Urinary bladder (tissue), 4 donors: ENCODE results near the gene BRSK2. TPM values are rescaled to one million over a fixed set of nuclear protein-coding genes. Genes with fewer than 3 reads are reported as not detected.

Experiments used
- DNase-seq: peaks from one replicate; pipeline ENCODE4 v3.0.0-alpha.2; 2015; ENCODE audit errors: extremely low spot score
- H3K27ac ChIP-seq: one replicate; pipeline ENCODE4 v1.5.1; 2013; ENCODE audit warnings: low read depth, mild to moderate bottlenecking, moderate library complexity
- H3K36me3 ChIP-seq: one replicate; pipeline ENCODE4 v1.6.1; 2013; ENCODE audit warnings: mild to moderate bottlenecking, moderate library complexity; ENCODE audit not compliant: insufficient read depth
- H3K4me1 ChIP-seq: one replicate; pipeline ENCODE4 v1.6.1; 2013; ENCODE audit warnings: mild to moderate bottlenecking, moderate library complexity; ENCODE audit not compliant: insufficient read depth
- H3K4me3 ChIP-seq: one replicate; pipeline ENCODE4 v1.5.1; 2013; ENCODE audit warnings: low read depth, low read length
- WGBS: extraction: QIAGEN DNeasy Blood & Tissue Kit; methylation state at CpG from one replicate; pipeline ENCODE4 v1.1.7; 2013; 5-methylcytosine and 5-hydroxymethylcytosine counted together
- polyA plus RNA-seq: library from polyadenylated mRNA; stranded (reverse); fragments of 200-250 nt; gene quantifications from one replicate; pipeline ENCODE4 v1.2.3, GENCODE V29; 2013
- total RNA-seq: library from RNA; depleted of rRNA; stranded (reverse); fragments of >200 nt; gene quantifications from one replicate; pipeline ENCODE4 v1.2.3, GENCODE V29; 2014
- donor health status: healthy with polysubstance abuse.
- donor health status: healthy.

The BRSK2 gene
- total and polyA plus RNA-seq, 2 donors = 2.6 to 3.0 TPM

DNA sequence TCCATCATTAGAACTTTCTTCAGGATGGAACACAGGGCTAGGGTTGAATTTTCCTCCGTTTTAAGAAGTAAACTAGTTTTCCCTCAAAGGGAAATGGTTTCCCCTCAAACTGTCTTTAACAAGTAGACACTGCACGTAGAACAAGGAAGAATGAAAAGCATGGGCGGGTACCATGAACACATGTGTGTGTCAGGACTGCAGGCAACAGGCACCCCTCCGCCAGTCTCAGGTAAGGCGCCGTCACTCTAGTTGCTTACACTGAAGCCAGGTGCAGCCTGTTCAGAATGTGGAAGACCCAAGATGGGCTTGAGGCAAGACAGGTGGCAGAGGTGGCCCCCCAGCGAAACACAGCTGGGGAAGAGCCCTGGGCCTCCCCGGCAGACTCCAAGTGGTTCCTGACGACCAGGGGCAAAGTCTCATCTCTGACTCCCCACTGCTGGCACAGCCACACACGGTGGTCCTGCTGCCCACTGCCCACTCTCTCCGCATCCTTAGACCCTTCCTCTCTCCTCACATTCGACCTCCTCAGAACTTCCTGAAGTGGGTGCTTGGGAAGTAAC, 122.3 kb downstream of the BRSK2 start:
- Histone ChIP-seq H3K36me3 (no peaks in the 10 kb centered on the region), H3K4me3 (no peak overlapping the region), H3K4me1 (no peaks in the 10 kb centered on the region), H3K27ac (no peak overlapping the region)
- DNase-seq = no peak
- WGBS = 88% methylated on average over 12 of the region's 12 CpGs

Other genes with a start within 250 kb of the BRSK2 start
- gene MUC5AC, start 232.0 kb upstream of the BRSK2 start, total RNA-seq = not detected
- gene MUC5AC, start 232.0 kb upstream of the BRSK2 start, polyA plus RNA-seq = not detected
- gene MUC5B, start 166.9 kb upstream of the BRSK2 start, total RNA-seq = not detected
- gene MUC5B, start 166.9 kb upstream of the BRSK2 start, polyA plus RNA-seq = not detected
- gene TOLLIP, start 80.3 kb upstream of the BRSK2 start, total RNA-seq = 13.6 TPM
- 53.4 TPM for gene TOLLIP, start 80.3 kb upstream of the BRSK2 start, polyA plus RNA-seq
- gene MOB2, start 96.8 kb downstream of the BRSK2 start, total RNA-seq = 27.5 TPM
- 120 TPM for gene MOB2, start 96.8 kb downstream of the BRSK2 start, polyA plus RNA-seq
- gene DUSP8, start 182.3 kb downstream of the BRSK2 start, total RNA-seq = 0.85 TPM
- 6.8 TPM for gene DUSP8, start 182.3 kb downstream of the BRSK2 start, polyA plus RNA-seq
- not detected for gene KRTAP5-1, start 195.3 kb downstream of the BRSK2 start, total RNA-seq
- gene KRTAP5-1, start 195.3 kb downstream of the BRSK2 start, polyA plus RNA-seq = not detected
- not detected for gene KRTAP5-2, start 208.4 kb downstream of the BRSK2 start, total RNA-seq
- gene KRTAP5-2, start 208.4 kb downstream of the BRSK2 start, polyA plus RNA-seq = not detected
- not detected for gene KRTAP5-3, start 218.5 kb downstream of the BRSK2 start, total RNA-seq
- not detected for gene KRTAP5-3, start 218.5 kb downstream of the BRSK2 start, polyA plus RNA-seq
- not detected for gene KRTAP5-4, start 232.2 kb downstream of the BRSK2 start, total RNA-seq
- not detected for gene KRTAP5-4, start 232.2 kb downstream of the BRSK2 start, polyA plus RNA-seq
- gene KRTAP5-5, start 239.8 kb downstream of the BRSK2 start, total RNA-seq = not detected
- gene KRTAP5-5, start 239.8 kb downstream of the BRSK2 start, polyA plus RNA-seq = not detected